ENCODE results near the gene COBLL1.

COBLL1 gene

GRCh38 chr2:164813535-164813934, 28.1 kb downstream of the COBLL1 start:
- DNase-seq = no peak
- no peaks in the 10 kb centered on the region for H3K4me1 Mint-ChIP-seq
- no peaks in the 10 kb centered on the region for H3K27me3 Mint-ChIP-seq (ENCODE audit: low read depth, poor library complexity)
- H3K36me3 Mint-ChIP-seq (ENCODE audit: low read depth) = no peaks in the 10 kb centered on the region
- H3K9me3 Mint-ChIP-seq = no peaks in the 10 kb centered on the region
- no peak for TF ChIP-seq CTCF (IDR thresholded peaks at IDR 0.05)
- no peak overlapping the region for H3K27ac Mint-ChIP-seq
- H3K4me3 Mint-ChIP-seq = no peak overlapping the region

GRCh38 chr2:164812378-164812777, 29.2 kb downstream of the COBLL1 start:
- Mint-ChIP-seq H3K27me3 (ENCODE audit: low read depth, poor library complexity) (no peaks in the 10 kb centered on the region), H3K27ac (no peak overlapping the region), H3K4me3 (no peak overlapping the region), H3K4me1 (no peaks in the 10 kb centered on the region), H3K9me3 (no peaks in the 10 kb centered on the region), H3K36me3 (ENCODE audit: low read depth) (no peaks in the 10 kb centered on the region)
- DNase-seq = no peak
- no peak for TF ChIP-seq CTCF (IDR thresholded peaks at IDR 0.05)

GRCh38 chr2:164811819-164812218, 29.8 kb downstream of the COBLL1 start:
- no peak for DNase-seq
- Mint-ChIP-seq H3K9me3 (no peaks in the 10 kb centered on the region), H3K27me3 (ENCODE audit: low read depth, poor library complexity) (no peaks in the 10 kb centered on the region), H3K4me1 (no peaks in the 10 kb centered on the region), H3K27ac (no peak overlapping the region), H3K4me3 (no peak overlapping the region), H3K36me3 (ENCODE audit: low read depth) (no peaks in the 10 kb centered on the region)
- no peak for TF ChIP-seq CTCF (IDR thresholded peaks at IDR 0.05)

GRCh38 chr2:164810843-164811242, 30.8 kb downstream of the COBLL1 start:
- H3K36me3 Mint-ChIP-seq (ENCODE audit: low read depth) = no peaks in the 10 kb centered on the region
- no peak overlapping the region for H3K4me3 Mint-ChIP-seq
- H3K9me3 Mint-ChIP-seq = no peaks in the 10 kb centered on the region
- H3K27me3 Mint-ChIP-seq (ENCODE audit: low read depth, poor library complexity) = no peaks in the 10 kb centered on the region
- TF ChIP-seq CTCF (IDR thresholded peaks at IDR 0.05) = no peak
- no peaks in the 10 kb centered on the region for H3K4me1 Mint-ChIP-seq
- no peak overlapping the region for H3K27ac Mint-ChIP-seq
- no peak for DNase-seq

- no peak for TF ChIP-seq CTCF (IDR thresholded peaks at IDR 0.05)
- Mint-ChIP-seq H3K27me3 (ENCODE audit: low read depth, poor library complexity) (no peaks in the 10 kb centered on the region), H3K4me3 (no peak overlapping the region), H3K36me3 (ENCODE audit: low read depth) (no peaks in the 10 kb centered on the region), H3K27ac (no peak overlapping the region), H3K9me3 (no peaks in the 10 kb centered on the region), H3K4me1 (no peaks in the 10 kb centered on the region)
- DNase-seq = no peak
Observed at GRCh38 chr2:164808776-164809175, 32.8 kb downstream of the COBLL1 start.

- H3K9me3 Mint-ChIP-seq = no peaks in the 10 kb centered on the region
- H3K27ac Mint-ChIP-seq = no peak overlapping the region
- H3K4me1 Mint-ChIP-seq = no peaks in the 10 kb centered on the region
- no peaks in the 10 kb centered on the region for H3K36me3 Mint-ChIP-seq (ENCODE audit: low read depth)
- no peak overlapping the region for H3K4me3 Mint-ChIP-seq
- no peaks in the 10 kb centered on the region for H3K27me3 Mint-ChIP-seq (ENCODE audit: low read depth, poor library complexity)
- DNase-seq = no peak
- no peak for TF ChIP-seq CTCF (IDR thresholded peaks at IDR 0.05)
Observed at GRCh38 chr2:164803776-164804466, 37.7 kb downstream of the COBLL1 start.

Data from nephron progenitor cell (in vitro differentiated cells).